Transverse colon (tissue), 4 donors: Measurements from ENCODE around the gene LRRN3.

Experiments
- EP300 ChIP-seq: sonication (generic); formaldehyde crosslinking; IDR thresholded peaks from one replicate; pipeline ENCODE4 v1.6.1; 2017; ENCODE audit warnings: antibody characterized with exemption, low read depth
- POLR2A ChIP-seq: fragments of 450-650 bp; IDR thresholded peaks from one replicate; pipeline ENCODE4 v1.6.1; 2016; ENCODE audit warnings: antibody characterized with exemption, mild to moderate bottlenecking, moderate library complexity
- POLR2AphosphoS5 ChIP-seq, 3 donors: sonication (generic); formaldehyde crosslinking; IDR thresholded peaks; one replicate each; pipeline ENCODE4 v1.6.1; 2016; ENCODE audit warnings: antibody characterized with exemption in 3 of 3
- TF ChIP-seq, protein P1 (sequence below), 5 experiments: fragments of 200-600 bp in 3 of 5; fragments of 450-650 bp in 2 of 5; sonication (generic) in 3 of 5; IDR thresholded peaks; 1 replicate in 2 of 5; 2 replicates in 3 of 5; pipeline ENCODE4 v1.5.1; 2016 to 2017; ENCODE audit warnings: antibody characterized with exemption in 5 of 5, inconsistent platforms in 3 of 5, mild to moderate bottlenecking in 2 of 5, moderate library complexity in 1 of 5

DNA sequence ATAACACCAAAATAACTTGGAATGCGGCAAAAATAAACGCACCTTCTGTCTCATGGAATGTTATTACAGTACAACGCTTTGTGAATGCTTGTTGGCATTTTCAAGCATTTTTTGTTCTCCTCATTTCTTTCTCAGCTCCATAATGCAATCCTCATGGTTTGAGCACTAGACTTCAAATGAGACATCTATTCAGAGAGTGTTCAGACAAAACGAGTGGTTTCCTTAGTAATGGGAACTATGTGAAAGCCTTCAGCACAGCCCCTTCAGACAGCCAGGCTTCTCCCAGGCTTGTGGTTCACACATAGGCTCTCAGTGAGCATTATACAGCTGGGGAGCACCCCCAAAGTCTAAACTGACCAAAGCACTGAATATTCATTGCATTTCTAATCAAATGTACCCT lies 8.6 kb upstream of the LRRN3 start:
- TF ChIP-seq, protein P1, sequence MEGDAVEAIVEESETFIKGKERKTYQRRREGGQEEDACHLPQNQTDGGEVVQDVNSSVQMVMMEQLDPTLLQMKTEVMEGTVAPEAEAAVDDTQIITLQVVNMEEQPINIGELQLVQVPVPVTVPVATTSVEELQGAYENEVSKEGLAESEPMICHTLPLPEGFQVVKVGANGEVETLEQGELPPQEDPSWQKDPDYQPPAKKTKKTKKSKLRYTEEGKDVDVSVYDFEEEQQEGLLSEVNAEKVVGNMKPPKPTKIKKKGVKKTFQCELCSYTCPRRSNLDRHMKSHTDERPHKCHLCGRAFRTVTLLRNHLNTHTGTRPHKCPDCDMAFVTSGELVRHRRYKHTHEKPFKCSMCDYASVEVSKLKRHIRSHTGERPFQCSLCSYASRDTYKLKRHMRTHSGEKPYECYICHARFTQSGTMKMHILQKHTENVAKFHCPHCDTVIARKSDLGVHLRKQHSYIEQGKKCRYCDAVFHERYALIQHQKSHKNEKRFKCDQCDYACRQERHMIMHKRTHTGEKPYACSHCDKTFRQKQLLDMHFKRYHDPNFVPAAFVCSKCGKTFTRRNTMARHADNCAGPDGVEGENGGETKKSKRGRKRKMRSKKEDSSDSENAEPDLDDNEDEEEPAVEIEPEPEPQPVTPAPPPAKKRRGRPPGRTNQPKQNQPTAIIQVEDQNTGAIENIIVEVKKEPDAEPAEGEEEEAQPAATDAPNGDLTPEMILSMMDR (IDR thresholded peaks at IDR 0.05): no peak
- TF ChIP-seq POLR2A: no peak
- TF ChIP-seq POLR2AphosphoS5 (IDR thresholded peaks at IDR 0.05): no peak
- TF ChIP-seq EP300: no peak
